HG03342 (cell line): ENCODE measurements around the gene RPL13A.
"Not testable (repeated sequence)": the region's sequence is repeated elsewhere in the genome, so short reads cannot be mapped to it uniquely, and the experiment has no call there.

Experiments
- ATAC-seq: cut with Tn5 transposase; IDR thresholded peaks from one replicate; pipeline ENCODE4 v1.9.1; 2021; ENCODE audit warnings: mild to moderate bottlenecking, moderate library complexity; ENCODE audit not compliant: unreplicated experiment

RPL13A gene

DNA sequence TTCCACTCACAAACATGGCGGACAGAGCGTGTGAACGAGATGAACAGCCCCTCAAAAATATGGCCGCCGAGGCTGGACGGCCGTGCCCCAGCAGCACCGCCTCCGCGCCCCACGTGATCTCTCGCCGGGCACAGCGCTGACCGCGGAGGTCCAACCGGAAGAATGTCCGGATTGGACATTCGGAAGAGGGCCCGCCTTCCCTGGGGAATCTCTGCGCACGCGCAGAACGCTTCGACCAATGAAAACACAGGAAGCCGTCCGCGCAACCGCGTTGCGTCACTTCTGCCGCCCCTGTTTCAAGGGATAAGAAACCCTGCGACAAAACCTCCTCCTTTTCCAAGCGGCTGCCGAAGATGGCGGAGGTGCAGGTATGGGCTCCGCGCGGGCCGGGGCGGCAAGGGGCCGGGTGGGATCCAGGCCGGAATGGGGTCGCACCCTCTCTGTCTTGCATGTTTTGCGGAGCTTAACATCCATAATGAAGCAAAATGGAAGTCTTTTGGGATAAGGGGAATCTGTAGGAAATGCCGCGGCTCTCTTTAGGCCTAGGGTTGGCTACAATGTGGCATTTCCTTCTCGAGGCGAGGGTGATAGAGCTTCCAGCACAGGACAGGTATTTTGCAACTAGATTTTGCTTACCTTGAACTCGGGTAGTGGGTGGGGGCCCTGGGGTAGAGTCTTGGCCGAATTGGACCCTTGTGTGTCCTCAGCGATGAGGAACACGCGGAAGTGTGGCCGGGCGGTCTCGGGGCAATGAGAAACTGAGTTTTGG, at the start of gene RPL13A:
Gene RPL13A (plus strand): TSS at position 332 of the 769 bp plus-strand sequence. CDS start 22 bp downstream, at position 354.
- peak; percentile 84 for ATAC-seq

DNA sequence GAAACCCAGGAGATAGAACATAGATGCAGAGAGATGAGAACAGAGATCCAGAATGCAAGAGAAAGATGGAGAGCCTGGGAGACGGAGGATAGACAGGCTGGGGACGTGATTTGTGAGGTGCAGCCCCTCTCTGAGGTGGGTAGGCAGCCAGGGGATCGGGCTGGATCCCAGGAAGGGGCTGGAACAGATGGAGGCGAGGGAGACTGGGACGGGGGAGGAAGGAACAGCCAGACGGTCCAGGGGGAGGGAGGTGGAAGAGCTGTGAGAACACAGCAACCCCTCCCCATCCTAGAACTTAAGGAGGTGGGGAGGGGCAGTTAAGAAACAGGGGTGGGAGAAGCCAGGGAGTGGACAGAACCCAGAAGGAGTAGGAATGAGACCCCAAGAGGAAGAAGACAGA, 49.1 kb upstream of the RPL13A start:
- no peak for ATAC-seq

DNA sequence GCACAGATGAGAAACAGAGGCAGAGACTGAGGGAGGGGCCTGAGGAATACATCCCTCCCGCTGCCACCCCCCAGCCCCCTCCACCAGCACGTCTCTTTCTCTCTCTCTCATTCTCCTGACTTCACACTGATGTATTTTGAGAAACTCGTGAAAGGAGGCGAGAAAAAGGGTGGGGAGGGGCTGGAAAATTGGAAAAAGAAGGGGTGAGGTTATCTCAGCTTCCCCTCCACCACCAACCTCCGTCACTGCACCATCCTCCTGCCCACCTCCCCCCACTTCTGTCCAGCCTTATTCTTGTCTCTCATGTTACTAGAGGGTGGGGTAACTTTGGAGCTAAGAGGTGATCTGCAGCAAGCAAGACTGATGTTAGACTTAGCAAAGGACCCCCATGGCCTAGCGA, 47.6 kb upstream of the RPL13A start:
- ATAC-seq = no peak

DNA sequence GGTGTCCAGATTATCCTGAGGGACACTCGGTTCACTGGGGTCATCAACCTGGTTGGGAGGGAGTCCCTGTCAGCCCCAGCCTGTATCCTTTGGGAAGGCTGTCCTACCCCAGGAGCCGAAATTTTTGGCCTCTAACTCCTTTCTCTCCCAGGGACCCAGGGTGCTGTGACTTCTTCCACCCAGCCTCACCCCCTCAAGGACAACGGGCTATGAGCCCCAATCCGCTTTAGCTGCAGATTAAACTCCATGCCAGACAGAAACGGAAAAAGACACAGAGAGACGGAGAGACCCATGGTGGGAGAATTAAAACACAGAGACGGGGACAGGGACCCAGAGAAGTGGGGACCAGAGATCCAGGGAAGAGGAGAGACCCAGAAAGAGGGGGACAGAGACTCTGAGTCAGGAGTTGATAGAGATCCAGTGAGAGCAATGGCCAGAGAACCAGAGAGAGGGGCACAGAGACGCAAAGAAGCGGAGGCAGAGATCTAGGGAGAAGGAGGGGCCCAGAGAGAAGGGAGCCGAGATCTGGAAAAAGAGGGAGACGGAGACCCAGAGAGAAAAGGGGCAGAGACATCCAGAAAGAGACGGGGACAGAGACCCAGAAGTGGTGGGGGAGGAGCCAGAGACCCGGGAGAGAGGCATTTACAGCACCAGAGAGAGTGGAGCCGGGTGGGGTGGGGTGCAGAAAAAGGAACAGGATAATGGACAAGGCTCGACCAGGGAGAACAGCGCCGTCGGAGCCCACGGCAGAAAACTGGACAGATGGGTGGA, 46.8 kb upstream of the RPL13A start:
- no peak for ATAC-seq

DNA sequence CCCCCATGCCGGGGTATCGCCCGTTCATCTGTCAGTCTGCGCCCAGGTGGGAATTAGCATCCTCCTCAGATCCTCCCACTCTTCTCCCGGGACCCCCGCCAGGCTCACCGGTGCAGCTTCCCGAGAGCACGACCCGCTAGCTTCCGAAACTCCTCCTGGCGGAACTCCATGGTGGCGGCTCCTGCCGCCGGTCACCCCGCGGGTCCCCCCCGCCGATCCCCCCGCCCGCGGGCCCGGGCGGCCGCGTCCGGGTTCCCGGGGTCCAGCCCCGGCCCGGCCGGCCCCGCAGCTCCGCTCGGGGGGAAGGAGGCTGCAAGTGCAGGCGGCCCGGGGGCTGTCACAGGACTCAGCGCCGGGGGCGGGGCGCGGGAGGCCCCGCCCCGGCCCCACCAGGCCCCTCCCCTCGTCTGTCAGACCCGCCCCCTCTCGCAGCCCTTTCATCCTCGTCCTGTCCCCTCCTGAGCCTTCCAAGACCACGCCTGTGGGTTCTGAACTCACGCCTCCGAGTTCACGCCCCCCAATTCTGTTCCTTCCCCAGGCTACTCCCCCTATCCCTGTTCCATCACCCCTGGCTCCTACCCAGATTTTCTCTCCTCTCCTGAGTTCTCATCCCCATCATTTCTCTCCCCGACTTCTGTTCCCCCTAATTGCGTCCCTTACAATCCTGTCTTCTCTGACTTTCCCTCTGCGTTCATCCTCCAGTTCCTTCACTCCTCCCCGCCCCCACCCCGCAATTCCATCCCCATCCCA, 46.0 kb upstream of the RPL13A start, which contains the start of gene SLC17A7:
Gene SLC17A7 (minus strand): TSS at position 318 of the 750 bp plus-strand sequence. CDS start 148 bp downstream, at position 170.
- ATAC-seq = no peak

DNA sequence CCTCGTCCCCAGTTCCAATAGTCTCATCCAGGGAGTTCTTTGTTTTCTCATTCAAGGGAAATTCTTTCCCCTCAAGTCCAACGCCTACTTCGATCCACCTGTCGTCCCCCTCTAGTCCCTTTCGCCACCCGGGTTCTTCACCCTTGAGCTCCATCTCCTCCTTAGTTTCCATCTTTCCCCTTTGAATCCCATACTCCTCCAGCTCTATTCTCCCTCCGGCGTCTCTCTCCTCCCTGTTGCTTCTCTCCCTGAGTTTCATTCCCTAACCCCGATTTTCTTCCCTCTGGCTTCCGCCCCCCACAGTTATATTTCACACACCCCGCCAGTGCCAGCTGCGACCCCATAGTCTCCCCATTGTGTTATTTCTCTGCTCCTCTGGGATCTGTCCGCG, 45.5 kb upstream of the RPL13A start:
- no peak for ATAC-seq

DNA sequence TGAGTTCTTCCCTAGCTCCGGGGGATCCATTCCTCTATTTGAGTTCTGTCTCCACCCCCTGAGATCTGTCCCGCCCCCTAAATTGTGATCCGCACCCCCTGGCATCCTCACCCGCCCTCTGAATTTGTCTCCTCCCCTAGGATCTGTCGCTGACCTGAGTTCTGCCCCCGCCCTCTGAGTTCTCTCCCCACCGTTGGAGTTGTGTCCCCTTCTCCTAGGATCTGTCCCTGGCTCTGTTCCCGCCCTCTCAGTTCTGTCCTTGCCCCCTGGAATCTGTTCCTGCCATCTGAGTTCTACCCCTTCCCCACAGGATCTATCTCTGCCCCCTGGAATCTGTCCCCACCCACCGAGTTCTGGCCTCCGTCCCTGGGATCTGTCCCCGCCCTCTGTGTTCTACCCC, 45.1 kb upstream of the RPL13A start:
- no peak for ATAC-seq

DNA sequence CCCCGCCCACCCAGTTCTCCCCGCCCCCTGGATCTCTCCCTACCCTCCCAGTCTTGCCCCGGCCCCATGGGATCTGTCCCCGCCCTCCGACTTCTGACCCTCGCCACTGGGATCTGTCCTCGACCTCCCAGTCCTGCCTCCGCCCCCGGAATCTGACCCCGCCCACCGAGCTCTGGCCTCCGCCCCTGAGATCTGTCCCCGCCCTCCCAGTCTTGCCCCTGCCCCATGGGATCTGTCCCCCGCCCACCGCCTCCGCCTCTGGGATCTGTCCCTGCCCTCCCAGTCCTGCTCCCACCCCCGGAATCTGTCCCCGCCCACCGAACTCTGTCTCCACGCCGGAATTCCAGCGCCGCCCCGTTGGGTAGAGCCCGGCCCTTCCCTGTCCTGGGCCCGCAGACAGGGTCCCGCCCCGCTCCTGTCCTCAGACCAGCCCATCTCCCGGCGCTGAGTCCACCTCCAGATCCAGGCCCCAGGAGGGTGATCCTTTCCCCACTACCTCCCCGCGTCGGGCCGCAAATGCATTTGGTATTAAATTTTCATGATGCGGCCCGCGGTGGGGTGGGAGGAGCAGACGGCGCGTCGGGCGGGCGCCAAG, 44.5 kb upstream of the RPL13A start:
- no peak for ATAC-seq

DNA sequence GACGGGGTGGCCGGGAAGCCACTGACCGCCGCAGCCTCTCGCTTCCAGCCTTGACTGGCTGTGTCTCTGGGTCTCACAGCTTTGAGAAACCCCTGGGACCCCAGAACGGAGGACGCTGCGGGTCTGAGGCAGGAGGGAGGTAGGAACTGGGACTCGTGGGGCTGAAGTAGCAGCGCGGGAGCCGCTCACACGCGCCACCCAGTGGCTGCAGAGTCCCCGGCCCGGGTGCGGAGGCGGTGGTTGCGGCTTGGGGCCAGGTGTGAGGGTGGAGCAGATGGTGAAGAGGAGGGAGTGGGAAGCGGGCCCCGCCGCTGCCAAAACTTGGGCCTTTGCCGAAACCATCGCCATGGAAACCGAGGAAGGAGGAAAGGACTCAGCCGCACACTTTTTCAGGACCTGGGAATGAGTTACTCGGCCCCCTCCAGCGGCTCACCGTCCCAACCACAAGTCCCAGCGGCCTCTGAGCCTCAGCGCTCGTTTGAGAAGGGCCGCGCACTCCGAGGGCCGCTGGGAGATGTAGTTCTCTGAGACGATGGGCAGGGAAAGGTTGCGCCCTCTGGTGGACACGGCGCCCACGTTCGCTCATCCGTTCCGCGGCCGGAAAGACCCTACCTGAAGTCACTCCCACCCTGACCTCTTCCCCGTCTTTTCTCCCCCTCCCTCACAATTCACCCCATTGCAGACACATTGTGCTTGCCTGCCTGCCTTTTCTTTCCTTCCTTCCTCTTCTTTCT, 43.9 kb upstream of the RPL13A start:
- ATAC-seq = peak; percentile 74

DNA sequence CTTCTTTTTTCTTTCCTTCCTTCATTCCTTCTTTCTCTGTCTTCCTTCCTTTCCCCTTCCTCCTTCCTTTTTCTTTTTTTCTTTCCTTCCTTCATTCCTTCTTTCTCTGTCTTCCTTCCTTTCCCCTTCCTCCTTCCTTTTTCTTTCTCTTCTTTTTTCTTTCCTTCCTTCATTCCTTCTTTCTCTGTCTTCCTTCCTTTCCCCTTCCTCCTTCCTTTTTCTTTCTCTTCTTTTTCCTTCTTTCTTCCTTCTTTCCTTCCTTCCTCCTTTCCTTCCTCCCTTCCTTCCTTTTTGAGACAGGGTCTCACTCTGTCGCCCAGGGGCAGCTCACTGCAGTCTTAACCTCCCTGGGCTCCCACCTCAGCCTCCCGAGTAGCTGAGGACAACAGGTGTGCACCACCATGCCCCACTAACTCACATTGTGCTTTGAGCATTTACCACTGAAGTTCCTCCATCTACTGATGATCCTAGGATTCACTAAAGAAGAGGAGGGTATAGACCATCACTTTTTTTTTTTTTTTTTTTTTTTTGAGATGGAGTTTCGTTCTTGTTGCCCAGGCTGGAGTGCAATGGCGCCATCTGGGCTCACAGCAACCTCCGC, 43.2 kb upstream of the RPL13A start:
- not testable (repeated sequence) for ATAC-seq

DNA sequence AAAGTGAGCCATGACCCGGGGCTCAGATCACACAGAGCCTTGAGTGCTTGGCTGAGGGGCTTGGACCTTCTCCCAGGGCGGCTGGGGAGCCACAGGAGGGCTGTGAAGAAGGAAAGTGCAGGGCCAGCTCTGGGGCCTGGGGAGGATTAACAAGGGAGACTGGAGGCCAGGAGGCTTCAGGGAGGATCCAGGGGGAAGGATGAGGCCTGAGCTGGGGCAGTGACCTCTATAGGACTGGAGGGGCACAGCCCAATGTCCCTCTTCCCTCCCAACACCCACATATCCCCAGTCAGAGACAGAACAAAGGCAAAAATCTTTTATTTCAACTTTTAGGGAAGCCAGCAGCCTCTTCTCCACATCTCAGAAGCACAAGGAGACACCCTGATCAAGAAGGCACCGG, 41.4 kb upstream of the RPL13A start:
- ATAC-seq = no peak

DNA sequence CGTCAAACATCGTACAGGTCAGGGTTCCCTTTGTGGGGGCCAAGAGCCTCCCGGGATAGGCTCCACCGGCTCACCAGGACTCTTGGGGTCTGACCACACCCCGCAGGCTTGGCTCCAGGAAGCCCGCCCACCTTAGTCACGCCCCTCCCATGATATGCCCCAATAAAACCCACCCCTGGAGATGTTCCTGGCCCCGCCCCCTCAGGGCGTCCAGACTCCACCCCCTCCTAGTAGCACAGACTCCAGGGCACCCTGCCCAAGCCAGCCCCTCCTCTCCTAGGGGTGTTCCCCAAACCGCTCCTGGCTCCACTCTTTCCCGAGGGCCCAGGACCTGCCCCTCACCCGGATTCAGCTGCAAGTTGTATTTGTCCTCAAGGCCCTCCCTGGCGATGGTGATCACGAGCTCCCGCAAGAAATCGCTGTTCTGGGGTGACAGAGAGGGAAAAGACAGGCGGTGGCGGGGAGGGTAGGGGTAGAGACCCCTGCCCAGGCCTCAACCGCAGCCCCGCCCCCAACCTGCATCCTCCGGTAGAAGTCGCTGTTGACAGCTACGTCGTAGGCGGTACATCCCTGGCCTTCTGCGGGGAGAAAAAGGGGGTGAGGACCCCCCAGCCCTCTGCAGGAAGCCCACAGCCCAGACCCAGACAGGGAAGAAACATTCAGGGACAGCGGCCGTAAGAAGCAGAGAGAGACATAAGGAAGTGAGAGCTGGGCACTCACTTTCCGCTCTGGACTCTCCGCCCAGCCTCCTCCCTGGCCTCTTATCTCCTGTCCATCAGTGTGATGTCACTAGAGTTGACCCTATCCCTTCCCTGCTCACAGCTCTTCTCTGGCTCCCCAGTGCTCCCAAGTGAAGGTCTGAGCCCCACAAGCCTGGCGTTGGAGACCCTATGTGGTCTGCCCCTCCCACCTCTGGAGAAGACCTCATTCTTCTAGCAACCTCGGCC, 39.6 kb upstream of the RPL13A start:
- ATAC-seq = no peak

DNA sequence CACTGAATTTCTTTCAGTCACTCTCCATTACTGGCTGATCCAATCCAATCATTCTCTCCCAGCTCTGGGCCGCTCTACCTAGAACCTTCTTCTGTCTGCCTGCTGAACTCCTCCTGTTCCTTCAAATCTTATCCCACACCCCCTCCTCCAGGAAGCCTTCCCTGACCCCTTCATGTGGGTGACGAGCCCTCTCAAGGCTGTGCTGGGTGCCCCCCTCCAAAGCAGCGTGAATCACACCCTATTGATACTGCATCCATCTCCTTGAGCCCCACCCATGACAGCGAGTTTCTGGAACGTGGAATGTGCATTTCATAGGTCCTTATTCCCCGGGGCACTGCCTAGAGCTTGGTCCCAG, 39.0 kb upstream of the RPL13A start:
- no peak for ATAC-seq

DNA sequence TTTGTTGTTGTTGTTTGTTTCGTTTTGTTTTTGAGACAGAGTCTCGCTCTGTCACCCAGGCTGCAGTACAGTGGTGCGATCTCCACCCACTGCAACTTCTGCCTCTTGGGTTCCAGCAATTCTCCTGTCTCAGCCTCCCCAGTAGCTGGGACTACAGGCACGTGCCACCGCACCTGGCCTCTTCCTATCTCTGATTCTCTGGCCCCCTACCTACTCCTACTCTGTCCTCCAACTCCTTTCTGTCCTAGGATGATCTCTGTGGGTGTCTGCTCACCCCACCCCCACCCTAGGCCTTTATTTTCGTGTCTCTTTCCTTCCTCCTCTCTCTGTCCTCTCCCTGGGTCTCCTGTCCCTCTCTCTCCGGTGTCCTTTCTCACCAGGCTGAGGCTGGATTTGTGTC, 37.0 kb upstream of the RPL13A start:
- ATAC-seq = no peak

DNA sequence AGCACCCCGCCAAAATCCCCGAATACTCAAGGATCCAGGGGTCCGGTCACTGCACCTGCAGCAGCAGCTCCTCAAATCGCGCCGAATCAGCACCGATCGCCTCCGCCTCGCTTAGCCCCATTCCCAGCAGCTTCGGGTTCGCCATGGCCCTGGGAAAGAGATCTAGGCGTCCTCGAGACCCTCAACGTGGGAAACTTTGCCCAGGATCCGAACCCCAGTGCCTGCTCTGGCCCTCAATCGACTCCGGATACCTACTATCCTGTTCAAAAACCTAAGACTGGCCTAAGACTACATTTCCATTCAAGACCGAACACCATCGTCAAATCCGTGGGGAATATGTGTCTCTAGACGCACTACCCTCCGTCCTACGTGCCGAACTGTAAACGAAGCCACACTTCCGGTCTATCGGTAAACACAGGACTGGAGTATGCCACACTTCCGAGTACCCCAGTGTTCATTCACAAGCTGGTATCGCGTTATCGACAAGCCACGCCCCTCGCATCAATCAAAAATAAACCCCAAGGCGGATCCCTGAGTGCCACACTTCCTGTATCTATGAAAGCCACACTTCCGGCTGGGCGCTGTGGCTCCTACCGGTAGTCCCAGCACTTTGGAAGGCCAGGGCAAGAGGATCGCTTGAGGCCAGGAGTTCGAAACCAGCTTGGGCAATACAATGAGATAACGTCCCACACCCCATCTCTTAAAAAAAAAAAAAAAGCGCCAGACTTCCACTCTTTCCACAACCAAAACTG, 35.8 kb upstream of the RPL13A start, which contains the start of gene PIH1D1:
Gene PIH1D1 (minus strand): TSS at position 385 of the 752 bp plus-strand sequence. CDS start 240 bp downstream, at position 145.
- ATAC-seq = peak; percentile 59

DNA sequence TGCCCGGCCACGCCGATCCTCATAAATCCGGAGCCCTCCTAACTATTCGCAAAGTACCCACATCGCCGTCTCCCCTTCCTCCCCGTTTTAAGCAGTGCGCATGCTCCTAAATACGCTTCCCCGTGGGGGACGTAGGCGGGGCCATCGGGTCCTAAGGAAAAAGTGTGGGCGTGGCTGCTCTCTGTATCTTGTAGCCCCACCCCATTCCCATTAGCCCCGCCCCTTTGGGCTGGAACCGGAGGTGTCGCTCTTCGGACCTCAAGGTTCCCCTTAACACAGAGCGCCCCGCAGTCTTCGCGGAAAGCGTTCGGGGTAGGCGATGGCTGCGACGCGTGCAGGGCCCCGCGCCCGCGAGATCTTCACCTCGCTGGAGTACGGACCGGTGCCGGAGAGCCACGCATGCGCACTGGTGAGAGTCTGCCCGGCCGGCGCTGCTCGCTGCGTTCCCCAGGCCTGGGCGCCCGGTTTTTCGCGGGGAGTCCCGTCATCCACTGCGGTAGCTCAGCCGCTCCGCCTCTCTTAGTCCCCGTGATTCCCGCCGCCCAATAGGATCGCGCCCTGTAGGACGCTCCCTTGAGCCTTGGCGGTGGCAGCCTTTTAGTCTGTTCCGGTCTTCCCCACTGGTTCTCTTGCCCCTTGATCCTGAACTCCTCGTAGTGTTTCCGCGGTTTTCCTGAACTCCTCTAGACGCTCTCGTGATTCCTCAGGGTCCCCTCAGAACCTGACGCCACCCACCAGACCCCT, 34.2 kb upstream of the RPL13A start, which contains the start of gene ALDH16A1:
Gene ALDH16A1 (plus strand): TSS at position 213 of the 744 bp plus-strand sequence. CDS start 107 bp downstream, at position 320.
- ATAC-seq = peak; percentile 77

DNA sequence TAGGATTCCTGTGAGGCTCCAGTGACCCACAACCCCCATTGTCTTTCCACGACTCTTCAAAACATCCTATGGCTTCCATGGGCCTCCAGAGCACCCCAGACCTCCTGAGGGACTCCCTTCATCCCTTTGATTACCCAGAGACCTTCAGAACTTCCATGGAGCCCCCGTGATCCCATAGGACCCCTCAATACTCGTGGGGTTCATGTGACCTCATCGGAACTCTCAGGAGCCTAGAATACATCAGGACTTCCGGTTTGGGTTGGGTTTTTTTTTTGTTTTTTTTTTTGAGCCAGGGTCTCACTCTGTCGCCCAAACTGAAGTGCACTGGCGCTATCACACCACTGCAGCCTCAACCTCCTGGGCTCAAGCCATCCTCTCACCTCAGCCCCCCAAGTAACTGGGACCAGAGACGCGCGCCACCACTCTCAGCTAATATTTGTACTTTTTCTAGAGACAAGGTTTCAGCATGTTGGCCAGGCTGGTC, 33.6 kb upstream of the RPL13A start:
- ATAC-seq = no peak
